IMR-90 (cell line): ENCODE results near the gene CLEC4M. TPM values are rescaled to one million over a fixed set of nuclear protein-coding genes. Genes with fewer than 3 reads are reported as not detected.

Source experiments
- ATAC-seq: fragments of 200-7000 bp; cut with Tn5 transposase; 2 replicates; pipeline ENCODE4 v1.9.1; 2020; ENCODE audit warnings: low read depth, mild to moderate bottlenecking, moderate library complexity
- BruUV-seq: library from RNA; stranded (reverse); fragments of 400-500 nt; replicated peaks from 2 replicates; lab custom pipeline; 2021; lab: Mats Ljungman, UMichigan
- CTCF ChIA-PET: fragments of 300-600 bp; formaldehyde crosslinking; extraction: SDS; loops from one replicate; lab custom pipeline; 2021; ENCODE audit warnings: antibody characterized with exemption; lab: Yijun Ruan, JAX
- POLR2A ChIA-PET: fragments of 300-600 bp; sonication (Branson Sonifier 250); formaldehyde crosslinking; loops from one replicate; lab custom pipeline; 2022; ENCODE audit warnings: antibody characterized with exemption; ENCODE audit not compliant: unreplicated experiment; lab: Charles Lee
- DNase-seq: peaks from one replicate; pipeline ENCODE4 v3.0.0; 2013
- H2AFZ ChIP-seq: replicated peaks from 2 replicates; pipeline ENCODE3; 2013; ENCODE audit warnings: low read length, mild to moderate bottlenecking; ENCODE audit not compliant: poor library complexity
- H2AK5ac ChIP-seq: 2 replicates; pipeline ENCODE4 v1.6.1; 2013; ENCODE audit warnings: low read depth, low read length, inconsistent platforms
- H2AK9ac ChIP-seq: replicated peaks from 2 replicates; pipeline ENCODE3; 2013; ENCODE audit warnings: mild to moderate bottlenecking, low read depth, low read length, moderate library complexity; ENCODE audit not compliant: poor library complexity
- H2BK120ac ChIP-seq: 2 replicates; pipeline ENCODE4 v1.6.1; 2013; ENCODE audit warnings: low read depth, low read length, inconsistent platforms
- H2BK15ac ChIP-seq: 3 replicates; pipeline ENCODE4 v1.6.1; 2013; ENCODE audit warnings: low read depth, low read length, inconsistent platforms
- H2BK20ac ChIP-seq: 2 replicates; pipeline ENCODE4 v1.6.1; 2013; ENCODE audit warnings: low read depth, mild to moderate bottlenecking, inconsistent platforms, low read length, moderate library complexity
- H2BK5ac ChIP-seq: 2 replicates; pipeline ENCODE4 v1.6.1; 2013; ENCODE audit warnings: mild to moderate bottlenecking, low read depth, low read length, inconsistent platforms; ENCODE audit not compliant: poor library complexity, severe bottlenecking
- H3K14ac ChIP-seq: replicated peaks from 2 replicates; pipeline ENCODE4 v1.6.1; 2013; ENCODE audit warnings: low read depth, low read length, inconsistent platforms
- H3K18ac ChIP-seq: 2 replicates; pipeline ENCODE4 v1.6.1; 2013; ENCODE audit warnings: low read depth, low read length, control low read depth
- H3K23ac ChIP-seq: 2 replicates; pipeline ENCODE4 v1.6.1; 2013; ENCODE audit warnings: low read depth, low read length, inconsistent platforms
- H3K27ac ChIP-seq: 2 replicates; pipeline ENCODE4 v1.5.1; 2013; ENCODE audit warnings: mild to moderate bottlenecking, control low read depth, low read length; ENCODE audit not compliant: insufficient read depth
- H3K27me3 ChIP-seq: 2 replicates; pipeline ENCODE4 v1.6.1; 2013; ENCODE audit warnings: low read length; ENCODE audit not compliant: control insufficient read depth, insufficient read depth
- H3K36me3 ChIP-seq: 2 replicates; pipeline ENCODE4 v1.6.1; 2013; ENCODE audit warnings: low read length, mixed read lengths; ENCODE audit not compliant: control insufficient read depth, insufficient read depth
- H3K4ac ChIP-seq: 2 replicates; pipeline ENCODE4 v1.6.1; 2013; ENCODE audit warnings: low read depth, low read length, inconsistent platforms
- H3K4me1 ChIP-seq: 2 replicates; pipeline ENCODE4 v1.6.1; 2013; ENCODE audit warnings: low read length, mixed read lengths; ENCODE audit not compliant: control insufficient read depth, insufficient read depth
- H3K4me2 ChIP-seq: 2 replicates; pipeline ENCODE4 v1.6.1; 2013; ENCODE audit warnings: low read depth, mild to moderate bottlenecking, control low read depth, low read length, moderate library complexity
- H3K4me3 ChIP-seq: 2 replicates; pipeline ENCODE4 v1.5.1; 2013; ENCODE audit warnings: low read depth, mild to moderate bottlenecking, control low read depth, low read length, moderate library complexity; ENCODE audit not compliant: insufficient read depth
- H3K56ac ChIP-seq: 2 replicates; pipeline ENCODE4 v1.6.1; 2013; ENCODE audit warnings: low read length, inconsistent platforms; ENCODE audit not compliant: insufficient read depth; ENCODE audit errors: extremely low read depth
- H3K79me1 ChIP-seq, 2 experiments: 2 replicates each; pipeline ENCODE4 v1.6.1; 2013; ENCODE audit warnings: low read length in 2 of 2, inconsistent platforms in 1 of 2, low read depth in 1 of 2
- H3K9ac ChIP-seq: 2 replicates; pipeline ENCODE4 v1.6.1; 2013; ENCODE audit warnings: low read depth, low read length, control low read depth
- H3K9me1 ChIP-seq: 2 replicates; pipeline ENCODE4 v1.6.1; 2013; ENCODE audit warnings: low read length, inconsistent platforms; ENCODE audit not compliant: insufficient read depth
- H3K9me3 ChIP-seq: 2 replicates; pipeline ENCODE4 v1.6.1; 2013; ENCODE audit warnings: low read length; ENCODE audit not compliant: control insufficient read depth, insufficient read depth
- H4K20me1 ChIP-seq: 2 replicates; pipeline ENCODE4 v1.6.1; 2013; ENCODE audit warnings: low read length, inconsistent platforms; ENCODE audit not compliant: insufficient read depth
- H4K5ac ChIP-seq: 2 replicates; pipeline ENCODE4 v1.6.1; 2013; ENCODE audit warnings: mild to moderate bottlenecking, low read depth, low read length, control low read depth
- H4K8ac ChIP-seq, 2 experiments: 2 replicates each; pipeline ENCODE4 v1.6.1; 2013; ENCODE audit warnings: low read depth in 2 of 2, low read length in 2 of 2, control low read depth in 1 of 2, inconsistent platforms in 1 of 2
- H4K91ac ChIP-seq: 2 replicates; pipeline ENCODE4 v1.6.1; 2013; ENCODE audit warnings: low read depth, low read length, inconsistent platforms; ENCODE audit not compliant: insufficient read depth
- BHLHE40 ChIP-seq: fragments of 150-350 bp; IDR thresholded peaks from 2 replicates; pipeline ENCODE4 v1.6.1; 2016; ENCODE audit warnings: mild to moderate bottlenecking, low read depth, low read length
- CEBPB ChIP-seq: IDR thresholded peaks from 2 replicates; pipeline ENCODE4 v1.6.1; 2012; ENCODE audit warnings: low read depth, low read length, improper control_type of control experiment
- CHD1 ChIP-seq: IDR thresholded peaks from 2 replicates; pipeline ENCODE4 v1.6.1; 2012; ENCODE audit warnings: low read depth, low read length, improper control_type of control experiment
- FOS ChIP-seq: fragments of 150-350 bp; IDR thresholded peaks from 2 replicates; pipeline ENCODE4 v1.6.1; 2016; ENCODE audit warnings: low read depth, low read length
- MAFK ChIP-seq: IDR thresholded peaks from 2 replicates; pipeline ENCODE4 v1.6.1; 2012; ENCODE audit warnings: low read depth, low read length, improper control_type of control experiment
- MAZ ChIP-seq: IDR thresholded peaks from 2 replicates; pipeline ENCODE4 v1.6.1; 2012; ENCODE audit warnings: low read depth, mild to moderate bottlenecking, low read length, improper control_type of control experiment, moderate library complexity, borderline replicate concordance
- MXI1 ChIP-seq: IDR thresholded peaks from 2 replicates; pipeline ENCODE4 v1.6.1; 2012; ENCODE audit warnings: low read depth, mild to moderate bottlenecking, low read length, moderate library complexity, borderline replicate concordance
- NFE2L2 ChIP-seq: fragments of 150-350 bp; IDR thresholded peaks from 2 replicates; pipeline ENCODE4 v1.6.1; 2016; ENCODE audit warnings: low read depth, mild to moderate bottlenecking, low read length
- POLR2A ChIP-seq: IDR thresholded peaks from 2 replicates; pipeline ENCODE4 v1.6.1; 2012; ENCODE audit warnings: mild to moderate bottlenecking, low read depth, low read length
- RAD21 ChIP-seq: IDR thresholded peaks from 2 replicates; pipeline ENCODE4 v1.6.1; 2012; ENCODE audit warnings: low read length, improper control_type of control experiment
- RCOR1 ChIP-seq: IDR thresholded peaks from 2 replicates; pipeline ENCODE4 v1.6.1; 2012; ENCODE audit warnings: mild to moderate bottlenecking, low read length, improper control_type of control experiment; ENCODE audit not compliant: insufficient replicate concordance
- RFX5 ChIP-seq: IDR thresholded peaks from 2 replicates; pipeline ENCODE4 v1.8.0; 2012; ENCODE audit warnings: low read depth, mild to moderate bottlenecking, low read length, moderate library complexity
- SMC3 ChIP-seq: fragments of 150-350 bp; IDR thresholded peaks from 2 replicates; pipeline ENCODE4 v1.6.1; 2016; ENCODE audit warnings: low read depth, mild to moderate bottlenecking, antibody characterized with exemption, low read length, moderate library complexity
- USF2 ChIP-seq: fragments of 150-350 bp; IDR thresholded peaks from 2 replicates; pipeline ENCODE4 v1.6.1; 2017; ENCODE audit warnings: mild to moderate bottlenecking, antibody characterized with exemption, low read length, low read depth
- WGBS, 2 experiments: methylation state at CpG; one replicate each; pipeline versions ENCODE4 v1.1.5 to v1.1.7; 2013; ENCODE audit warnings: missing lambda C conversion rate in 2 of 2; ENCODE audit not compliant: insufficient read length in 1 of 2; ENCODE audit errors: extremely low coverage in 2 of 2; 5-methylcytosine and 5-hydroxymethylcytosine counted together
- dilution Hi-C: fragments of 300-500 bp; cut with HindIII; formaldehyde crosslinking; loops from one replicate; pipeline ENCODE4 v1.14.3; 2018; ENCODE audit warnings: low sequenced_read_pairs; ENCODE audit not compliant: unreplicated experiment
- in situ Hi-C: fragments of 300-500 bp; cut with MboI; formaldehyde crosslinking; loops from 3 replicates; pipeline ENCODE4 v1.14.3; 2019; ENCODE audit warnings: low sequenced_read_pairs, inconsistent platforms, mixed read lengths
- intact Hi-C: fragments of 100-400 bp; cut with micrococcal nuclease; formaldehyde crosslinking; loops from 2 replicates; pipeline ENCODE4 v1.10.0; 2022
- polyA plus RNA-seq, 3 experiments: library from polyadenylated mRNA; depleted of rRNA; stranded (reverse); fragments of >200 nt; gene quantifications; 2 replicates each; pipeline ENCODE4 v1.2.3, GENCODE V29; 2012; ENCODE audit warnings: low replicate concordance in 1 of 3
- total RNA-seq: library from RNA; depleted of rRNA; stranded (reverse); fragments of >200 nt; gene quantifications from 2 replicates; pipeline ENCODE4 v1.2.3, GENCODE V29; 2012
- TF ChIP-seq, protein P1 (sequence below): fragments of 150-350 bp; IDR thresholded peaks from 2 replicates; pipeline ENCODE4 v1.6.1; 2016; ENCODE audit warnings: low read depth, mild to moderate bottlenecking, low read length, moderate library complexity, borderline replicate concordance
- TF ChIP-seq, protein P2 (sequence below): conservative IDR thresholded peaks from 2 replicates; pipeline ENCODE4 v1.5.1; 2012; ENCODE audit warnings: mild to moderate bottlenecking, low read depth, low read length, improper control_type of control experiment

The CLEC4M gene
- total and polyA plus RNA-seq, 2 of the 4 experiments (the other 2 are of a cell fraction) = not detected

GRCh38 chr19:7817801-7818200, 54.8 kb downstream of the CLEC4M start:
- no TSS peak for BruUV-seq
- Histone ChIP-seq H3K9me1 (no peaks in the 10 kb centered on the region), H4K8ac (no peak overlapping the region), H4K20me1 (no peaks in the 10 kb centered on the region), H3K56ac (no peak overlapping the region), H3K27ac (no peak overlapping the region), H3K4me1 (no peaks in the 10 kb centered on the region), H3K79me1 (no peaks in the 10 kb centered on the region), H3K9ac (no peak overlapping the region), H3K4me2 (no peak overlapping the region), H2BK5ac (no peak overlapping the region), H3K27me3 (peaks cover 12% of the 10 kb centered on the region), H3K14ac (no peak overlapping the region), H3K18ac (no peak overlapping the region), H2BK120ac (no peak overlapping the region), H2BK15ac (no peak overlapping the region), H3K9me3 (peaks cover 8% of the 10 kb centered on the region), H3K23ac (no peak overlapping the region), H2BK20ac (no peak overlapping the region), H2AFZ (no peak overlapping the region), H3K4me3 (no peak overlapping the region), H3K36me3 (no peaks in the 10 kb centered on the region), H2AK9ac (no peak overlapping the region), H4K91ac (no peak overlapping the region), H4K5ac (no peak overlapping the region), H3K4ac (no peak overlapping the region), H2AK5ac (no peak overlapping the region)
- dilution Hi-C loops (no loop called here), intact Hi-C loops (no loop called here), in situ Hi-C loops (loop anchor here (25.0 kb wide), 1 partner anchor 706 kb away; no protein-coding TSS in a partner anchor)
- WGBS, 2 experiments = no CpG with 5 or more reads among the region's 1 CpG
- DNase-seq (no peak), ATAC-seq (no peak)
- CTCF ChIA-PET = no interaction called here
- TF ChIP-seq MXI1 (no peak), SMC3 (no peak), MAFK (no peak), RAD21 (no peak), CHD1 (no peak), MAZ (no peak), CEBPB (no peak), NFE2L2 (no peak), BHLHE40 (no peak), RCOR1 (no peak), FOS (no peak), RFX5 (no peak), POLR2A (no peak), USF2 (no peak)
- TF ChIP-seq, protein P1, sequence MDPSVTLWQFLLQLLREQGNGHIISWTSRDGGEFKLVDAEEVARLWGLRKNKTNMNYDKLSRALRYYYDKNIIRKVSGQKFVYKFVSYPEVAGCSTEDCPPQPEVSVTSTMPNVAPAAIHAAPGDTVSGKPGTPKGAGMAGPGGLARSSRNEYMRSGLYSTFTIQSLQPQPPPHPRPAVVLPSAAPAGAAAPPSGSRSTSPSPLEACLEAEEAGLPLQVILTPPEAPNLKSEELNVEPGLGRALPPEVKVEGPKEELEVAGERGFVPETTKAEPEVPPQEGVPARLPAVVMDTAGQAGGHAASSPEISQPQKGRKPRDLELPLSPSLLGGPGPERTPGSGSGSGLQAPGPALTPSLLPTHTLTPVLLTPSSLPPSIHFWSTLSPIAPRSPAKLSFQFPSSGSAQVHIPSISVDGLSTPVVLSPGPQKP = no peak
- TF ChIP-seq, protein P2, sequence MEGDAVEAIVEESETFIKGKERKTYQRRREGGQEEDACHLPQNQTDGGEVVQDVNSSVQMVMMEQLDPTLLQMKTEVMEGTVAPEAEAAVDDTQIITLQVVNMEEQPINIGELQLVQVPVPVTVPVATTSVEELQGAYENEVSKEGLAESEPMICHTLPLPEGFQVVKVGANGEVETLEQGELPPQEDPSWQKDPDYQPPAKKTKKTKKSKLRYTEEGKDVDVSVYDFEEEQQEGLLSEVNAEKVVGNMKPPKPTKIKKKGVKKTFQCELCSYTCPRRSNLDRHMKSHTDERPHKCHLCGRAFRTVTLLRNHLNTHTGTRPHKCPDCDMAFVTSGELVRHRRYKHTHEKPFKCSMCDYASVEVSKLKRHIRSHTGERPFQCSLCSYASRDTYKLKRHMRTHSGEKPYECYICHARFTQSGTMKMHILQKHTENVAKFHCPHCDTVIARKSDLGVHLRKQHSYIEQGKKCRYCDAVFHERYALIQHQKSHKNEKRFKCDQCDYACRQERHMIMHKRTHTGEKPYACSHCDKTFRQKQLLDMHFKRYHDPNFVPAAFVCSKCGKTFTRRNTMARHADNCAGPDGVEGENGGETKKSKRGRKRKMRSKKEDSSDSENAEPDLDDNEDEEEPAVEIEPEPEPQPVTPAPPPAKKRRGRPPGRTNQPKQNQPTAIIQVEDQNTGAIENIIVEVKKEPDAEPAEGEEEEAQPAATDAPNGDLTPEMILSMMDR = no peak
- POLR2A ChIA-PET = no interaction called here
